K562 (cell line): ENCODE data around the gene CHST7. TPM values are rescaled to one million over a fixed set of nuclear protein-coding genes. Genes with fewer than 3 reads are reported as not detected.

Experiments
- ATAC-seq: fragments of 200-7000 bp; cut with Tn5 transposase; 3 replicates; pipeline ENCODE4 v1.9.1; 2020; ENCODE audit warnings: moderate library complexity
- BruUV-seq: library from RNA; stranded (reverse); fragments of 400-500 nt; replicated peaks from 2 replicates; lab custom pipeline; 2021; lab: Mats Ljungman, UMichigan
- CTCF ChIA-PET: fragments of 300-600 bp; formaldehyde crosslinking; extraction: SDS; loops from one replicate; lab custom pipeline; 2021; ENCODE audit warnings: low intra/inter-chr PET ratio; lab: Yijun Ruan, JAX
- POLR2A ChIA-PET: fragments of 300-600, 350-650 bp; sonication (Branson Sonifier 250); formaldehyde crosslinking; extraction: SDS; loops from one replicate; lab custom pipeline; 2021; ENCODE audit warnings: antibody characterized with exemption, inconsistent platforms; lab: Yijun Ruan, JAX
- DNase-seq, 4 experiments: peaks; one replicate each; pipeline versions ENCODE4 v3.0.0 to v3.0.0-alpha.2; 2011 to 2018; ENCODE audit warnings: low spot score in 3 of 4, mixed read lengths in 3 of 4; ENCODE audit errors: extremely low read depth in 1 of 4
- FAIRE-seq: peaks from 2 replicates; lab custom pipeline; 2011; peaks lifted over from hg19 to GRCh38; lab: Jason Lieb, UNC
- H2AFZ ChIP-seq: 2 replicates; pipeline ENCODE4 v1.6.0; 2011; ENCODE audit warnings: low read depth, low read length, control low read depth, inconsistent platforms
- H3K27ac ChIP-seq: fragments of 200-600 bp; 3 replicates; pipeline ENCODE4 v1.8.0; 2011; ENCODE audit warnings: low read depth, mild to moderate bottlenecking, control low read depth, inconsistent platforms, low read length, moderate library complexity, mixed read lengths; ENCODE audit errors: extremely low read depth
- H3K27me3 ChIP-seq, 2 experiments: fragments of 300-600 bp in 1 of 2; 2 replicates in 1 of 2; 3 replicates in 1 of 2; pipeline versions ENCODE4 v1.6.0 to v1.8.0; 2011; ENCODE audit warnings: inconsistent platforms in 2 of 2, low read length in 2 of 2, mild to moderate bottlenecking in 1 of 2, mixed read lengths in 1 of 2, moderate library complexity in 1 of 2; ENCODE audit not compliant: control insufficient read depth in 2 of 2, insufficient read depth in 2 of 2
- H3K36me3 ChIP-seq: fragments of 300-600 bp; 3 replicates; pipeline ENCODE4 v1.8.0; 2011; ENCODE audit warnings: mild to moderate bottlenecking, low read length, inconsistent platforms; ENCODE audit not compliant: control insufficient read depth, insufficient read depth
- H3K4me1 ChIP-seq, 2 experiments: fragments of 200-600 bp in 1 of 2; replicated peaks in 1 of 2; 2 replicates in 1 of 2; 3 replicates in 1 of 2; pipeline versions ENCODE4 v1.5.1 to v1.8.0; 2011; ENCODE audit warnings: inconsistent platforms in 2 of 2, low read length in 2 of 2, mild to moderate bottlenecking in 1 of 2, mixed read lengths in 1 of 2, moderate library complexity in 1 of 2; ENCODE audit not compliant: control insufficient read depth in 2 of 2, insufficient read depth in 2 of 2
- H3K4me2 ChIP-seq: 2 replicates; pipeline ENCODE4 v1.6.1; 2011; ENCODE audit warnings: low read length, control low read depth, inconsistent platforms, mixed read lengths; ENCODE audit not compliant: insufficient read depth
- H3K4me3 ChIP-seq: fragments of 200-600 bp; sonication (generic), shearing (Covaris generic); 2 replicates; pipeline ENCODE4 v1.5.1; 2016; ENCODE audit warnings: control low read depth, inconsistent platforms
- H3K79me2 ChIP-seq: fragments of 200-600 bp; 3 replicates; pipeline ENCODE4 v1.8.0; 2011; ENCODE audit warnings: low read length, inconsistent platforms; ENCODE audit not compliant: control insufficient read depth, insufficient read depth
- H3K9ac ChIP-seq, 2 experiments: 2 replicates each; pipeline versions ENCODE4 v1.6.0 to v1.6.1; 2011; ENCODE audit warnings: low read depth in 2 of 2, low read length in 2 of 2, control low read depth in 1 of 2, inconsistent platforms in 1 of 2, mild to moderate bottlenecking in 1 of 2, mixed read lengths in 1 of 2; ENCODE audit not compliant: insufficient read depth in 1 of 2
- H3K9me1 ChIP-seq: one replicate; pipeline ENCODE4 v1.6.0; 2011; ENCODE audit warnings: inconsistent platforms, mild to moderate bottlenecking, low read length, moderate library complexity; ENCODE audit not compliant: control insufficient read depth, insufficient read depth
- H3K9me3 ChIP-seq: replicated peaks from 2 replicates; pipeline ENCODE4 v1.5.1; 2011; ENCODE audit warnings: low read depth, low read length, inconsistent platforms; ENCODE audit not compliant: control insufficient read depth, insufficient read depth
- H4K20me1 ChIP-seq: replicated peaks from 2 replicates; pipeline ENCODE4 v1.6.1; 2011; ENCODE audit warnings: low read length, inconsistent platforms, mixed read lengths; ENCODE audit not compliant: control insufficient read depth, insufficient read depth
- CREB3 ChIP-seq: fragments of 450-650 bp; conservative IDR thresholded peaks from 2 replicates; pipeline ENCODE4 v1.6.1; 2016; ENCODE audit warnings: missing genetic modification characterization, low read depth, mild to moderate bottlenecking, missing compliant biosample characterization, moderate library complexity
- CTCF ChIP-seq, 3 experiments: IDR thresholded peaks in 2 of 3; conservative IDR thresholded peaks in 1 of 3; 2 replicates each; pipeline ENCODE4 v1.5.1; 2011 to 2012; ENCODE audit warnings: low read length in 3 of 3, mild to moderate bottlenecking in 3 of 3, control low read depth in 2 of 3, improper control_type of control experiment in 1 of 3, inconsistent platforms in 1 of 3, low read depth in 1 of 3, mixed read lengths in 1 of 3, moderate library complexity in 1 of 3; ENCODE audit not compliant: insufficient read depth in 2 of 3
- ESRRB ChIP-seq: fragments of 250-450 bp; sonication (Bioruptor Pico); IDR thresholded peaks from 2 replicates; pipeline ENCODE4 v1.5.0; 2020; ENCODE audit warnings: mild to moderate bottlenecking, moderate library complexity, borderline replicate concordance
- HNRNPLL ChIP-seq: fragments of 200-400 bp; formaldehyde crosslinking; IDR thresholded peaks from 2 replicates; pipeline ENCODE4 v1.6.1; 2017; ENCODE audit warnings: low read length, low read depth, mild to moderate bottlenecking; ENCODE audit not compliant: poor library complexity, severe bottlenecking
- L3MBTL2 ChIP-seq: fragments of 450-650 bp; IDR thresholded peaks from 2 replicates; pipeline ENCODE4 v1.6.1; 2016; ENCODE audit warnings: mild to moderate bottlenecking, moderate library complexity
- MLLT1 ChIP-seq, 2 experiments: fragments of 450-650 bp; IDR thresholded peaks; 2 replicates each; pipeline ENCODE4 v1.6.1; 2016
- PCBP2 ChIP-seq: fragments of 200-400 bp; formaldehyde crosslinking; IDR thresholded peaks from 2 replicates; pipeline ENCODE4 v1.6.1; 2018; ENCODE audit warnings: low read length, low read depth, mild to moderate bottlenecking, moderate library complexity; ENCODE audit not compliant: poor library complexity, severe bottlenecking
- POLR2A ChIP-seq: fragments of 450-650 bp; conservative IDR thresholded peaks from 2 replicates; pipeline ENCODE4 v1.6.1; 2016
- RAD21 ChIP-seq, 2 experiments: fragments of 250-450 bp in 1 of 2; fragments of 450-650 bp in 1 of 2; sonication (Bioruptor Pico) in 1 of 2; formaldehyde crosslinking in 1 of 2; IDR thresholded peaks in 1 of 2; conservative IDR thresholded peaks in 1 of 2; 2 replicates each; pipeline versions ENCODE4 v1.4.0 to v1.8.0; 2020 to 2022; ENCODE audit warnings: mild to moderate bottlenecking in 2 of 2, moderate library complexity in 1 of 2
- ZSCAN32 ChIP-seq: fragments of 450-650 bp; formaldehyde crosslinking; IDR thresholded peaks from 2 replicates; pipeline ENCODE4 v1.4.0; 2020; ENCODE audit warnings: mild to moderate bottlenecking, moderate library complexity
- WGBS: fragments of 100-300 bp; shearing (Covaris generic); methylation state at CpG from one replicate; pipeline ENCODE4 v1.1.6; 2016; ENCODE audit warnings: low coverage, mixed read lengths; ENCODE audit not compliant: insufficient coverage; ENCODE audit errors: missing lambda C conversion rate; 5-methylcytosine and 5-hydroxymethylcytosine counted together
- in situ Hi-C: fragments of 300-500 bp; cut with MboI; formaldehyde crosslinking; loops from 4 replicates; pipeline ENCODE4 v1.15.0; 2018; ENCODE audit warnings: inconsistent platforms, mixed read lengths
- intact Hi-C: fragments of 100-400 bp; cut with micrococcal nuclease; formaldehyde crosslinking; loops from 2 replicates; pipeline ENCODE4 v1.14.2; 2022
- polyA plus RNA-seq, 8 experiments: library from polyadenylated mRNA; depleted of rRNA in 4 of 8; stranded (reverse) in 5 of 8; unstranded in 3 of 8; fragments of >200 nt; fragmentation: Nextera tagmentation in 2 of 8; fragmentation: Illumina TruSeq in 1 of 8; extraction: Ambion mirVana in 2 of 8; extraction: Trizol in 1 of 8; gene quantifications; 2 replicates each; pipeline versions ENCODE4 v1.2.1 to v1.2.3, GENCODE V29; 2011 to 2014; ENCODE audit warnings: inconsistent platforms in 1 of 8, missing spikeins in 1 of 8
- total RNA-seq, 7 experiments: library from RNA; depleted of rRNA in 6 of 7; stranded (reverse); fragments of >200 nt in 6 of 7; fragmentation: Illumina TruSeq in 2 of 7; extraction: Trizol in 2 of 7; gene quantifications; 2 replicates each; pipeline versions ENCODE4 v1.2.1 to v1.2.3, GENCODE V29; 2011 to 2021; ENCODE audit warnings: low replicate concordance in 1 of 7
- TF ChIP-seq, protein P1 (sequence below): sonication (generic); formaldehyde crosslinking; IDR thresholded peaks from 2 replicates; pipeline ENCODE4 v1.8.0; 2023; ENCODE audit warnings: mild to moderate bottlenecking, missing genetic modification reagents

The CHST7 gene
- total and polyA plus RNA-seq, 9 of the 15 experiments (the other 6 are each of a cell fraction or from before 2014, with no cell fraction given), result 0.04 to 0.41 (median 0.09) TPM; not detected in 2

- in situ Hi-C loops, result no loop called here
- BruUV-seq, result no TSS peak
- Histone ChIP-seq H3K9me1 (no peaks in the 10 kb centered on the region), H3K4me2 (no peak overlapping the region), H3K4me3 (no peak overlapping the region), H3K9me3 (no peaks in the 10 kb centered on the region), H3K79me2 (no peaks in the 10 kb centered on the region), H3K4me1 (no peaks in the 10 kb centered on the region), H3K27ac (no peak overlapping the region), H3K9ac (no peak overlapping the region), H2AFZ (no peak overlapping the region), H3K27me3 (peaks cover 0 to 11% of the 10 kb centered on the region in 2 experiments; a peak in 2 of 5 replicates), H3K36me3 (no peaks in the 10 kb centered on the region), H4K20me1 (no peaks in the 10 kb centered on the region)
- ATAC-seq, result peak; percentile 62
- DNase-seq, result peak in 1 of 4 experiments; percentile 5
- TF ChIP-seq MLLT1 (IDR thresholded peaks at IDR 0.05), result no peak
- TF ChIP-seq RAD21 (CRISPR knock-in tag; conservative IDR thresholded peaks at IDR 0.05 in 1 of 2, IDR thresholded peaks at IDR 0.05 in 1 of 2), result peak; percentile 29 to 36; a peak in 3 of 4 replicates
- TF ChIP-seq CREB3, result no peak
- TF ChIP-seq CTCF (IDR thresholded peaks at IDR 0.05 in 2 of 3, conservative IDR thresholded peaks at IDR 0.05 in 1 of 3; ENCODE audit: insufficient read depth in 2 of 3, low read depth in 1 of 3, low read length in 3 of 3), result peak in 1 of 3 experiments; percentile 41; a peak in 2 of 6 replicates
- TF ChIP-seq, protein P1, sequence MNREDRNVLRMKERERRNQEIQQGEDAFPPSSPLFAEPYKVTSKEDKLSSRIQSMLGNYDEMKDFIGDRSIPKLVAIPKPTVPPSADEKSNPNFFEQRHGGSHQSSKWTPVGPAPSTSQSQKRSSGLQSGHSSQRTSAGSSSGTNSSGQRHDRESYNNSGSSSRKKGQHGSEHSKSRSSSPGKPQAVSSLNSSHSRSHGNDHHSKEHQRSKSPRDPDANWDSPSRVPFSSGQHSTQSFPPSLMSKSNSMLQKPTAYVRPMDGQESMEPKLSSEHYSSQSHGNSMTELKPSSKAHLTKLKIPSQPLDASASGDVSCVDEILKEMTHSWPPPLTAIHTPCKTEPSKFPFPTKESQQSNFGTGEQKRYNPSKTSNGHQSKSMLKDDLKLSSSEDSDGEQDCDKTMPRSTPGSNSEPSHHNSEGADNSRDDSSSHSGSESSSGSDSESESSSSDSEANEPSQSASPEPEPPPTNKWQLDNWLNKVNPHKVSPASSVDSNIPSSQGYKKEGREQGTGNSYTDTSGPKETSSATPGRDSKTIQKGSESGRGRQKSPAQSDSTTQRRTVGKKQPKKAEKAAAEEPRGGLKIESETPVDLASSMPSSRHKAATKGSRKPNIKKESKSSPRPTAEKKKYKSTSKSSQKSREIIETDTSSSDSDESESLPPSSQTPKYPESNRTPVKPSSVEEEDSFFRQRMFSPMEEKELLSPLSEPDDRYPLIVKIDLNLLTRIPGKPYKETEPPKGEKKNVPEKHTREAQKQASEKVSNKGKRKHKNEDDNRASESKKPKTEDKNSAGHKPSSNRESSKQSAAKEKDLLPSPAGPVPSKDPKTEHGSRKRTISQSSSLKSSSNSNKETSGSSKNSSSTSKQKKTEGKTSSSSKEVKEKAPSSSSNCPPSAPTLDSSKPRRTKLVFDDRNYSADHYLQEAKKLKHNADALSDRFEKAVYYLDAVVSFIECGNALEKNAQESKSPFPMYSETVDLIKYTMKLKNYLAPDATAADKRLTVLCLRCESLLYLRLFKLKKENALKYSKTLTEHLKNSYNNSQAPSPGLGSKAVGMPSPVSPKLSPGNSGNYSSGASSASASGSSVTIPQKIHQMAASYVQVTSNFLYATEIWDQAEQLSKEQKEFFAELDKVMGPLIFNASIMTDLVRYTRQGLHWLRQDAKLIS, result no peak
- TF ChIP-seq POLR2A, result no peak
- no peak for TF ChIP-seq HNRNPLL
- TF ChIP-seq L3MBTL2, result peak; percentile 28; the same call in 1 of the 2 replicates
- TF ChIP-seq ESRRB, result no peak
- no peak for TF ChIP-seq PCBP2
- TF ChIP-seq ZSCAN32 (CRISPR knock-in tag), result no peak
- intact Hi-C loops, result no loop called here
- FAIRE-seq, result no peak
- 0% methylated on average over 3 of the region's 4 CpGs for WGBS
- ChIA-PET POLR2A (interaction anchor here (0.7 kb wide), 1 partner anchor 143 kb away, joined by 3 read pairs; no protein-coding TSS in a partner anchor), CTCF (no interaction called here)
These were observed 68.6 kb downstream of the CHST7 start for GRCh38 chrX:46642145-46642544.
